Neural progenitor cell (in vitro differentiated cells): Measurements from ENCODE around the gene NFATC1.

Source experiments
- EZH2 ChIP-seq: fragments of 200-600 bp; sonication (generic); IDR thresholded peaks from 2 replicates; pipeline ENCODE4 v1.6.1; 2017; ENCODE audit warnings: antibody characterized with exemption, mild to moderate bottlenecking, moderate library complexity
- TF ChIP-seq, protein P1 (sequence below): fragments of 200-600 bp; sonication (generic); IDR thresholded peaks from 2 replicates; pipeline ENCODE4 v1.5.1; 2017; ENCODE audit warnings: antibody characterized with exemption, mild to moderate bottlenecking

DNA sequence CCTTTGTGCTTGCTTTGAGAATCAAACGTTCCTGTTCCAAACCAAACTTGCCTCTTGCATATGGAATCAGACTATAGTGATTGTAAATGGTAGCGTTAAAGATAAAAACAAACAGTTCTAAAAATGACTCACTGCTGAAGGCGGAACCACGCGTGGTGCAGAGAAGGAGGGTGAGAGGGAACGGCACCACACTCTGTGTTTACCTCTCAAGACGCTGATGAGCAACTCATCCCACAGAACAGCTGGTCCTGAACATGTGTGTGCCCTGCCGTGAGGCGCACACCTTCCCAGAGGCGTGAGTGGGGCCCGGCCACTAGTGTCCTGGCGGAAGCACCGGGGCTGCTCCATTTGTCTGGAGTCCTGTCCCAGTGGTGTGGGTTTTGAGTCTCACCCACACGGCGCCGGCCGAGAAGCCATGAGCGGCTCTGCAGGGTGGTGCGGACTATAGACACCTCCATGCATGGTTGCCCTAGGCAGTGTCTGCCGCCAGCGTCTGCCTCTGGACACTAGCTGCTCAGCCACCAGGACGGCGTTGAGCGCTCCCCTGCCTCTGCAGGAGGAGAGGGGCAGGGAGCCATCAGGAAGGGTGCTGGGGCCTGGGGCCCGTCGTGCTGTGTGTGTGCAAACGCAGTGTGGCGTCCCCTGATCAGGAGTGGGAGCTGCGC lies 52.1 kb downstream of the NFATC1 start:
- TF ChIP-seq, protein P1, sequence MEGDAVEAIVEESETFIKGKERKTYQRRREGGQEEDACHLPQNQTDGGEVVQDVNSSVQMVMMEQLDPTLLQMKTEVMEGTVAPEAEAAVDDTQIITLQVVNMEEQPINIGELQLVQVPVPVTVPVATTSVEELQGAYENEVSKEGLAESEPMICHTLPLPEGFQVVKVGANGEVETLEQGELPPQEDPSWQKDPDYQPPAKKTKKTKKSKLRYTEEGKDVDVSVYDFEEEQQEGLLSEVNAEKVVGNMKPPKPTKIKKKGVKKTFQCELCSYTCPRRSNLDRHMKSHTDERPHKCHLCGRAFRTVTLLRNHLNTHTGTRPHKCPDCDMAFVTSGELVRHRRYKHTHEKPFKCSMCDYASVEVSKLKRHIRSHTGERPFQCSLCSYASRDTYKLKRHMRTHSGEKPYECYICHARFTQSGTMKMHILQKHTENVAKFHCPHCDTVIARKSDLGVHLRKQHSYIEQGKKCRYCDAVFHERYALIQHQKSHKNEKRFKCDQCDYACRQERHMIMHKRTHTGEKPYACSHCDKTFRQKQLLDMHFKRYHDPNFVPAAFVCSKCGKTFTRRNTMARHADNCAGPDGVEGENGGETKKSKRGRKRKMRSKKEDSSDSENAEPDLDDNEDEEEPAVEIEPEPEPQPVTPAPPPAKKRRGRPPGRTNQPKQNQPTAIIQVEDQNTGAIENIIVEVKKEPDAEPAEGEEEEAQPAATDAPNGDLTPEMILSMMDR = no peak
- TF ChIP-seq EZH2 = no peak
